WTC11 (cell line): Measurements from ENCODE around the gene SNCAIP.

ENCODE experiments used
- CTCF ChIP-seq: fragments of 200-600 bp; IDR thresholded peaks from 2 replicates; pipeline ENCODE4 v1.8.0; 2022; ENCODE audit warnings: antibody characterized with exemption
- SOX15 ChIP-seq: fragments of 250-450 bp; sonication (Bioruptor Pico); IDR thresholded peaks from 2 replicates; pipeline ENCODE4 v1.9.0; 2021; ENCODE audit warnings: mild to moderate bottlenecking

DNA sequence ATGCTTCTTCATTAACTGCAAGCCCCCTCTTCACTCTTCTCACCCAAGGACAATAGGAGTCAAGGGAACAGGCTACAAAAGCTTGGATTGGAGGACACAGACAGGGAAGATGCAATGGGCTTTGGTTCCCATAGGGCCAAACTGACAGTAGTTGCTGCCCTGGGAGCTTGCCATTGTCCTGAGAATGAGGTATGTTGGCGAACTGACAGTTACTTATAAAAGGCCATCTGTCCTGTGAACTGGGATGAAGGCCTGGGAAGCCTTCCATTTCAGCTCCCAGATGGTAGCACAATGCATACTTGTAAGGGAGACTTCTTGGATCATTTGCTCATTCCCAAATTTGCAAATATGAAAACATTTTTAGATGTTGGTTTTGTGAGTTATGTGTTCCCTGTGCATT lies 88.9 kb downstream of the SNCAIP start:
- TF ChIP-seq SOX15 (CRISPR knock-in tag), result no peak
- TF ChIP-seq CTCF, result no peak
